Loucy (cell line): Measurements from ENCODE around the gene MMP20.

Experiments
- EZH2phosphoT487 ChIP-seq: fragments of 200-600 bp; IDR thresholded peaks from 2 replicates; pipeline ENCODE4 v1.6.1; 2018; ENCODE audit warnings: antibody characterized with exemption, mild to moderate bottlenecking, moderate library complexity, borderline replicate concordance
- TF ChIP-seq, protein P1 (sequence below): fragments of 200-600 bp; sonication (generic); conservative IDR thresholded peaks from 2 replicates; pipeline ENCODE4 v1.5.1; 2014; ENCODE audit warnings: mild to moderate bottlenecking, antibody characterized with exemption, low read length

DNA sequence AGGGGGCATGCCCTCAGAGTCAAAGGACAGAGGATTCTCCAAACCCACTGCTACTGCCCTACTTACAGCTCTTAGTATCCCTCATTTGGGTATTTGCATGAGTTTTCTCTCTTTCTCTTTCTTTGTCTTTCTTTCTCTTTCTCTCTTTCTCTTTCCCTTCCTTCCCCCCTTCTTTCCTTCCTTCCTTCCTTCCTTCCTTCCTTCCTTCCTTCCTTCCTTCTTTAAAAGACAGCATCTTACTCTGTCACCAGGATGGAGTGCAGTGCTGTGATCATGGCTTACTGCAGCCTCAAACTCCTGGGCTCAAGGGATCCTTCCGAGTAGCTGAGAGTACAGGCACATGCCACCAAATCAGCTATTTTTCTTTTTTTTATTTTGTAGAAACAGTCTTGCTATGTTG lies 80.5 kb downstream of the MMP20 start:
- TF ChIP-seq, protein P1, sequence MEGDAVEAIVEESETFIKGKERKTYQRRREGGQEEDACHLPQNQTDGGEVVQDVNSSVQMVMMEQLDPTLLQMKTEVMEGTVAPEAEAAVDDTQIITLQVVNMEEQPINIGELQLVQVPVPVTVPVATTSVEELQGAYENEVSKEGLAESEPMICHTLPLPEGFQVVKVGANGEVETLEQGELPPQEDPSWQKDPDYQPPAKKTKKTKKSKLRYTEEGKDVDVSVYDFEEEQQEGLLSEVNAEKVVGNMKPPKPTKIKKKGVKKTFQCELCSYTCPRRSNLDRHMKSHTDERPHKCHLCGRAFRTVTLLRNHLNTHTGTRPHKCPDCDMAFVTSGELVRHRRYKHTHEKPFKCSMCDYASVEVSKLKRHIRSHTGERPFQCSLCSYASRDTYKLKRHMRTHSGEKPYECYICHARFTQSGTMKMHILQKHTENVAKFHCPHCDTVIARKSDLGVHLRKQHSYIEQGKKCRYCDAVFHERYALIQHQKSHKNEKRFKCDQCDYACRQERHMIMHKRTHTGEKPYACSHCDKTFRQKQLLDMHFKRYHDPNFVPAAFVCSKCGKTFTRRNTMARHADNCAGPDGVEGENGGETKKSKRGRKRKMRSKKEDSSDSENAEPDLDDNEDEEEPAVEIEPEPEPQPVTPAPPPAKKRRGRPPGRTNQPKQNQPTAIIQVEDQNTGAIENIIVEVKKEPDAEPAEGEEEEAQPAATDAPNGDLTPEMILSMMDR: no peak
- TF ChIP-seq EZH2phosphoT487: no peak
